K562 (cell line): ENCODE measurements around the gene MMAB. TPM values are rescaled to one million over a fixed set of nuclear protein-coding genes. Genes with fewer than 3 reads are reported as not detected.

ENCODE experiments used
- ATAC-seq: fragments of 200-7000 bp; cut with Tn5 transposase; 3 replicates; pipeline ENCODE4 v1.9.1; 2020; ENCODE audit warnings: moderate library complexity
- BruUV-seq: library from RNA; stranded (reverse); fragments of 400-500 nt; replicated peaks from 2 replicates; lab custom pipeline; 2021; lab: Mats Ljungman, UMichigan
- CTCF ChIA-PET: fragments of 300-600 bp; formaldehyde crosslinking; extraction: SDS; loops from one replicate; lab custom pipeline; 2021; ENCODE audit warnings: low intra/inter-chr PET ratio; lab: Yijun Ruan, JAX
- POLR2A ChIA-PET: fragments of 300-600, 350-650 bp; sonication (Branson Sonifier 250); formaldehyde crosslinking; extraction: SDS; loops from one replicate; lab custom pipeline; 2021; ENCODE audit warnings: antibody characterized with exemption, inconsistent platforms; lab: Yijun Ruan, JAX
- DNase-seq, 4 experiments: peaks; one replicate each; pipeline versions ENCODE4 v3.0.0 to v3.0.0-alpha.2; 2011 to 2018; ENCODE audit warnings: low spot score in 3 of 4, mixed read lengths in 3 of 4; ENCODE audit errors: extremely low read depth in 1 of 4
- FAIRE-seq: peaks from 2 replicates; lab custom pipeline; 2011; peaks lifted over from hg19 to GRCh38; lab: Jason Lieb, UNC
- H2AFZ ChIP-seq: 2 replicates; pipeline ENCODE4 v1.6.0; 2011; ENCODE audit warnings: low read depth, low read length, control low read depth, inconsistent platforms
- H3K27ac ChIP-seq: fragments of 200-600 bp; 3 replicates; pipeline ENCODE4 v1.8.0; 2011; ENCODE audit warnings: low read depth, mild to moderate bottlenecking, control low read depth, inconsistent platforms, low read length, moderate library complexity, mixed read lengths; ENCODE audit errors: extremely low read depth
- H3K27me3 ChIP-seq, 2 experiments: fragments of 300-600 bp in 1 of 2; 2 replicates in 1 of 2; 3 replicates in 1 of 2; pipeline versions ENCODE4 v1.6.0 to v1.8.0; 2011; ENCODE audit warnings: inconsistent platforms in 2 of 2, low read length in 2 of 2, mild to moderate bottlenecking in 1 of 2, mixed read lengths in 1 of 2, moderate library complexity in 1 of 2; ENCODE audit not compliant: control insufficient read depth in 2 of 2, insufficient read depth in 2 of 2
- H3K36me3 ChIP-seq: fragments of 300-600 bp; 3 replicates; pipeline ENCODE4 v1.8.0; 2011; ENCODE audit warnings: mild to moderate bottlenecking, low read length, inconsistent platforms; ENCODE audit not compliant: control insufficient read depth, insufficient read depth
- H3K4me1 ChIP-seq, 2 experiments: fragments of 200-600 bp in 1 of 2; replicated peaks in 1 of 2; 2 replicates in 1 of 2; 3 replicates in 1 of 2; pipeline versions ENCODE4 v1.5.1 to v1.8.0; 2011; ENCODE audit warnings: inconsistent platforms in 2 of 2, low read length in 2 of 2, mild to moderate bottlenecking in 1 of 2, mixed read lengths in 1 of 2, moderate library complexity in 1 of 2; ENCODE audit not compliant: control insufficient read depth in 2 of 2, insufficient read depth in 2 of 2
- H3K4me2 ChIP-seq: 2 replicates; pipeline ENCODE4 v1.6.1; 2011; ENCODE audit warnings: low read length, control low read depth, inconsistent platforms, mixed read lengths; ENCODE audit not compliant: insufficient read depth
- H3K4me3 ChIP-seq: fragments of 200-600 bp; sonication (generic), shearing (Covaris generic); 2 replicates; pipeline ENCODE4 v1.5.1; 2016; ENCODE audit warnings: control low read depth, inconsistent platforms
- H3K79me2 ChIP-seq: fragments of 200-600 bp; 3 replicates; pipeline ENCODE4 v1.8.0; 2011; ENCODE audit warnings: low read length, inconsistent platforms; ENCODE audit not compliant: control insufficient read depth, insufficient read depth
- H3K9ac ChIP-seq, 2 experiments: 2 replicates each; pipeline versions ENCODE4 v1.6.0 to v1.6.1; 2011; ENCODE audit warnings: low read depth in 2 of 2, low read length in 2 of 2, control low read depth in 1 of 2, inconsistent platforms in 1 of 2, mild to moderate bottlenecking in 1 of 2, mixed read lengths in 1 of 2; ENCODE audit not compliant: insufficient read depth in 1 of 2
- H3K9me1 ChIP-seq: one replicate; pipeline ENCODE4 v1.6.0; 2011; ENCODE audit warnings: inconsistent platforms, mild to moderate bottlenecking, low read length, moderate library complexity; ENCODE audit not compliant: control insufficient read depth, insufficient read depth
- H3K9me3 ChIP-seq: replicated peaks from 2 replicates; pipeline ENCODE4 v1.5.1; 2011; ENCODE audit warnings: low read depth, low read length, inconsistent platforms; ENCODE audit not compliant: control insufficient read depth, insufficient read depth
- H4K20me1 ChIP-seq: replicated peaks from 2 replicates; pipeline ENCODE4 v1.6.1; 2011; ENCODE audit warnings: low read length, inconsistent platforms, mixed read lengths; ENCODE audit not compliant: control insufficient read depth, insufficient read depth
- ATF1 ChIP-seq, 2 experiments: fragments of 450-650 bp in 1 of 2; IDR thresholded peaks; 2 replicates each; pipeline ENCODE4 v1.6.1; 2016; ENCODE audit warnings: missing compliant biosample characterization in 1 of 2, missing genetic modification characterization in 1 of 2
- BRD4 ChIP-seq: fragments of 200-600 bp; sonication (generic); IDR thresholded peaks from 2 replicates; pipeline ENCODE4 v1.6.1; 2017; ENCODE audit warnings: inconsistent platforms
- CBX5 ChIP-seq: IDR thresholded peaks from 2 replicates; pipeline ENCODE4 v1.6.1; 2014; ENCODE audit warnings: low read depth, borderline replicate concordance
- FOXA3 ChIP-seq, 2 experiments: fragments of 450-650 bp in 1 of 2; sonication (generic) in 1 of 2; formaldehyde crosslinking; IDR thresholded peaks in 1 of 2; conservative IDR thresholded peaks in 1 of 2; 2 replicates each; pipeline versions ENCODE4 v1.4.0 to v1.8.0; 2020 to 2022; ENCODE audit warnings: mild to moderate bottlenecking in 2 of 2, missing genetic modification reagents in 1 of 2
- MAFF ChIP-seq: IDR thresholded peaks from 2 replicates; pipeline ENCODE4 v1.6.1; 2012; ENCODE audit warnings: low read length, improper control_type of control experiment
- NCOA4 ChIP-seq: fragments of 450-650 bp; IDR thresholded peaks from 2 replicates; pipeline ENCODE4 v1.6.1; 2018; ENCODE audit warnings: mild to moderate bottlenecking; ENCODE audit not compliant: partially characterized antibody
- TOE1 ChIP-seq, 2 experiments: fragments of 450-650 bp in 1 of 2; sonication (generic) in 1 of 2; formaldehyde crosslinking in 1 of 2; IDR thresholded peaks; 2 replicates each; pipeline versions ENCODE4 v1.7.1 to v1.8.0; 2016 to 2022; ENCODE audit warnings: borderline replicate concordance in 2 of 2, mild to moderate bottlenecking in 2 of 2, antibody characterized with exemption in 1 of 2, inconsistent platforms in 1 of 2, low read depth in 1 of 2, missing genetic modification reagents in 1 of 2, moderate library complexity in 1 of 2
- ZC3H8 ChIP-seq: fragments of 450-650 bp; IDR thresholded peaks from 2 replicates; pipeline ENCODE4 v1.6.1; 2017
- ZNF146 ChIP-seq: IDR thresholded peaks from one replicate; pipeline ENCODE4 v1.6.1; 2018; ENCODE audit warnings: missing compliant biosample characterization; ENCODE audit not compliant: unreplicated experiment
- WGBS: fragments of 100-300 bp; shearing (Covaris generic); methylation state at CpG from one replicate; pipeline ENCODE4 v1.1.6; 2016; ENCODE audit warnings: low coverage, mixed read lengths; ENCODE audit not compliant: insufficient coverage; ENCODE audit errors: missing lambda C conversion rate; 5-methylcytosine and 5-hydroxymethylcytosine counted together
- in situ Hi-C: fragments of 300-500 bp; cut with MboI; formaldehyde crosslinking; loops from 4 replicates; pipeline ENCODE4 v1.15.0; 2018; ENCODE audit warnings: inconsistent platforms, mixed read lengths
- intact Hi-C: fragments of 100-400 bp; cut with micrococcal nuclease; formaldehyde crosslinking; loops from 2 replicates; pipeline ENCODE4 v1.14.2; 2022
- polyA plus RNA-seq, 8 experiments: library from polyadenylated mRNA; depleted of rRNA in 4 of 8; stranded (reverse) in 5 of 8; unstranded in 3 of 8; fragments of >200 nt; fragmentation: Nextera tagmentation in 2 of 8; fragmentation: Illumina TruSeq in 1 of 8; extraction: Ambion mirVana in 2 of 8; extraction: Trizol in 1 of 8; gene quantifications; 2 replicates each; pipeline versions ENCODE4 v1.2.1 to v1.2.3, GENCODE V29; 2011 to 2014; ENCODE audit warnings: inconsistent platforms in 1 of 8, missing spikeins in 1 of 8
- total RNA-seq, 7 experiments: library from RNA; depleted of rRNA in 6 of 7; stranded (reverse); fragments of >200 nt in 6 of 7; fragmentation: Illumina TruSeq in 2 of 7; extraction: Trizol in 2 of 7; gene quantifications; 2 replicates each; pipeline versions ENCODE4 v1.2.1 to v1.2.3, GENCODE V29; 2011 to 2021; ENCODE audit warnings: low replicate concordance in 1 of 7
- TF ChIP-seq, protein P1 (sequence below): fragments of 450-650 bp; IDR thresholded peaks from 2 replicates; pipeline ENCODE4 v1.6.1; 2016; ENCODE audit warnings: antibody characterized with exemption
- TF ChIP-seq, protein P2 (sequence below): fragments of 450-650 bp; formaldehyde crosslinking; IDR thresholded peaks from 2 replicates; pipeline ENCODE4 v1.4.0; 2020; ENCODE audit warnings: mild to moderate bottlenecking, moderate library complexity
- TF ChIP-seq, protein P3 (sequence below): fragments of 200-800 bp; sonication (Bioruptor generic); IDR thresholded peaks from 2 replicates; pipeline ENCODE4 v1.6.1; 2017; ENCODE audit warnings: missing genetic modification characterization, missing compliant biosample characterization

The MMAB gene
- total and polyA plus RNA-seq, 9 of the 15 experiments (the other 6 are each of a cell fraction or from before 2014, with no cell fraction given): 9.5 to 76.1 (median 46.2) TPM

DNA sequence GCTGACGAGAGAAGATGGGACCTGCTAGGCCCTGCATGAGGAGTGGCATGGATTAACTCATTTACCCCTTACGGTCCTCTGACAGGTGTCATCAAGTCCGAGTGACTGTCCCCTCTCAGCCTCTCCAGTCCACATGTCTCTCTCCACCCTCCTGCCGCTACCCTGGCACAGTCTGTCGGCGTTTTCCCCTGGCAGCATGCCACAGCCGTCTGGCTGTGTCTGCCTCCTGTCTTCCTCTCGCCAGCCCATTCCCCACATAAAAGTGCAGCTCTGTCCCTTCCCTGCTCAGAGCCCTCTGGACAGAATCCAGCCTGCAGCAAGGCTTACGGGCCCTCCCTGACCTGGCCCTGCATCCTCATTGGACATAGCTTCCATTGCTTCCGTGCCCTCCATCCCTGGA lies 50.2 kb downstream of the MMAB start:
- DNase-seq (no peak), ATAC-seq (no peak), FAIRE-seq (no peak)
- Histone ChIP-seq H3K9ac (peak overlapping the region in 1 of 2 experiments; percentile 22; a peak in 1 of 4 replicates), H3K79me2 (no peaks in the 10 kb centered on the region), H3K4me3 (no peak overlapping the region), H4K20me1 (no peaks in the 10 kb centered on the region), H3K27me3 (no peaks in the 10 kb centered on the region), H3K36me3 (peaks cover 40% of the 10 kb centered on the region), H2AFZ (no peak overlapping the region), H3K9me3 (no peaks in the 10 kb centered on the region), H3K4me2 (no peak overlapping the region), H3K4me1 (no peaks in the 10 kb centered on the region), H3K9me1 (peaks cover 2% of the 10 kb centered on the region), H3K27ac (no peak overlapping the region)
- TF ChIP-seq, protein P1, sequence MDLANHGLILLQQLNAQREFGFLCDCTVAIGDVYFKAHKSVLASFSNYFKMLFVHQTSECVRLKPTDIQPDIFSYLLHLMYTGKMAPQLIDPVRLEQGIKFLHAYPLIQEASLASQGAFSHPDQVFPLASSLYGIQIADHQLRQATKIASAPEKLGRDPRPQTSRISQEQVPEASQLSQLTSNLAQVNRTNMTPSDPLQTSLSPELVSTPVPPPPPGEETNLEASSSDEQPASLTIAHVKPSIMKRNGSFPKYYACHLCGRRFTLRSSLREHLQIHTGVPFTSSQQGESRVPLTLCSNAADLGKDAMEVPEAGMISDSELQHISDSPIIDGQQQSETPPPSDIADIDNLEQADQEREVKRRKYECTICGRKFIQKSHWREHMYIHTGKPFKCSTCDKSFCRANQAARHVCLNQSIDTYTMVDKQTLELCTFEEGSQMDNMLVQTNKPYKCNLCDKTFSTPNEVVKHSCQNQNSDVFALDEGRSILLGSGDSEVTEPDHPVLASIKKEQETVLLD: no peak
- TF ChIP-seq FOXA3 (CRISPR knock-in tag; conservative IDR thresholded peaks at IDR 0.05 in 1 of 2, IDR thresholded peaks at IDR 0.05 in 1 of 2) (no peak), MAFF (no peak), CBX5 (no peak), ZC3H8 (no peak), BRD4 (no peak), TOE1 (IDR thresholded peaks at IDR 0.05; ENCODE audit: borderline replicate concordance) (no peak), TOE1 (CRISPR knock-in tag; IDR thresholded peaks at IDR 0.05; ENCODE audit: borderline replicate concordance, low read depth) (no peak), ATF1 (CRISPR knock-in tag; IDR thresholded peaks at IDR 0.05) (no peak), ATF1 (tag; IDR thresholded peaks at IDR 0.05) (no peak), NCOA4 (no peak), ZNF146 (no peak)
- TF ChIP-seq, protein P2, sequence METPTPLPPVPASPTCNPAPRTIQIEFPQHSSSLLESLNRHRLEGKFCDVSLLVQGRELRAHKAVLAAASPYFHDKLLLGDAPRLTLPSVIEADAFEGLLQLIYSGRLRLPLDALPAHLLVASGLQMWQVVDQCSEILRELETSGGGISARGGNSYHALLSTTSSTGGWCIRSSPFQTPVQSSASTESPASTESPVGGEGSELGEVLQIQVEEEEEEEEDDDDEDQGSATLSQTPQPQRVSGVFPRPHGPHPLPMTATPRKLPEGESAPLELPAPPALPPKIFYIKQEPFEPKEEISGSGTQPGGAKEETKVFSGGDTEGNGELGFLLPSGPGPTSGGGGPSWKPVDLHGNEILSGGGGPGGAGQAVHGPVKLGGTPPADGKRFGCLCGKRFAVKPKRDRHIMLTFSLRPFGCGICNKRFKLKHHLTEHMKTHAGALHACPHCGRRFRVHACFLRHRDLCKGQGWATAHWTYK (CRISPR knock-in tag): no peak
- TF ChIP-seq, protein P3, sequence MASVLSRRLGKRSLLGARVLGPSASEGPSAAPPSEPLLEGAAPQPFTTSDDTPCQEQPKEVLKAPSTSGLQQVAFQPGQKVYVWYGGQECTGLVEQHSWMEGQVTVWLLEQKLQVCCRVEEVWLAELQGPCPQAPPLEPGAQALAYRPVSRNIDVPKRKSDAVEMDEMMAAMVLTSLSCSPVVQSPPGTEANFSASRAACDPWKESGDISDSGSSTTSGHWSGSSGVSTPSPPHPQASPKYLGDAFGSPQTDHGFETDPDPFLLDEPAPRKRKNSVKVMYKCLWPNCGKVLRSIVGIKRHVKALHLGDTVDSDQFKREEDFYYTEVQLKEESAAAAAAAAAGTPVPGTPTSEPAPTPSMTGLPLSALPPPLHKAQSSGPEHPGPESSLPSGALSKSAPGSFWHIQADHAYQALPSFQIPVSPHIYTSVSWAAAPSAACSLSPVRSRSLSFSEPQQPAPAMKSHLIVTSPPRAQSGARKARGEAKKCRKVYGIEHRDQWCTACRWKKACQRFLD (CRISPR knock-in tag): no peak
- ChIA-PET CTCF (no interaction called here), POLR2A (interaction anchor here (0.6 kb wide), 1 partner anchor 186 kb away, joined by 3 read pairs; no protein-coding TSS in a partner anchor)
- in situ Hi-C loops: no loop called here
- 71% methylated on average over 10 of the region's 10 CpGs for WGBS
- BruUV-seq: no TSS peak
- intact Hi-C loops: no loop called here
